ENCODE measurements around the gene KYNU. TPM values are rescaled to one million over a fixed set of nuclear protein-coding genes. Genes with fewer than 3 reads are reported as not detected.

KYNU gene
- total and polyA plus RNA-seq, 2 of the 13 experiments (the other 11 are each of a cell fraction or from before 2014, with no cell fraction given): 21.9 to 68.6 TPM

- TF ChIP-seq EHMT2 (IDR thresholded peaks at IDR 0.05; ENCODE audit: borderline replicate concordance, low read depth, low read length) (peak; percentile 81; the same call in 1 of the 2 replicates), MBD4 (IDR thresholded peaks at IDR 0.05; ENCODE audit: borderline replicate concordance, low read length) (no peak), CBX2 (IDR thresholded peaks at IDR 0.05; ENCODE audit: low read depth, low read length) (no peak), CBX2 (CRISPR knock-in tag; IDR thresholded peaks at IDR 0.05; ENCODE audit: low read depth) (no peak), ZNF18 (CRISPR knock-in tag; IDR thresholded peaks at IDR 0.05; ENCODE audit: insufficient replicate concordance) (no peak), AKNA (CRISPR knock-in tag; IDR thresholded peaks at IDR 0.05; ENCODE audit: borderline replicate concordance) (no peak), ZNF782 (CRISPR knock-in tag; IDR thresholded peaks at IDR 0.05; ENCODE audit: borderline replicate concordance) (no peak), DRAP1 (CRISPR knock-in tag; IDR thresholded peaks at IDR 0.05) (peak; percentile 68), SOX5 (CRISPR knock-in tag; IDR thresholded peaks at IDR 0.05; ENCODE audit: borderline replicate concordance) (peak; percentile 77; the same call in 1 of the 2 replicates), ELK4 (CRISPR knock-in tag; IDR thresholded peaks at IDR 0.05; ENCODE audit: borderline replicate concordance) (no peak), PAXIP1 (CRISPR knock-in tag; conservative IDR thresholded peaks at IDR 0.05) (peak; percentile 88), ZNF292 (CRISPR knock-in tag; IDR thresholded peaks at IDR 0.05; ENCODE audit: borderline replicate concordance, low read depth) (0 out of 2 replicates have a peak, but pooled peaks have one; percentile 21), ZBTB46 (CRISPR knock-in tag; IDR thresholded peaks at IDR 0.05; ENCODE audit: borderline replicate concordance) (no peak), FOXM1 (CRISPR knock-in tag; IDR thresholded peaks at IDR 0.05) (no peak)
Measured at GRCh38 chr2:142869461-142870106, 7.9 kb upstream of the KYNU start (continued).

Measured in HepG2 (cell line).